ENCODE results near the gene DRG2. TPM values are rescaled to one million over a fixed set of nuclear protein-coding genes. Genes with fewer than 3 reads are reported as not detected.

DRG2 gene
- total RNA-seq, 1 experiment from 2014 or later = 52.0 TPM

DNA sequence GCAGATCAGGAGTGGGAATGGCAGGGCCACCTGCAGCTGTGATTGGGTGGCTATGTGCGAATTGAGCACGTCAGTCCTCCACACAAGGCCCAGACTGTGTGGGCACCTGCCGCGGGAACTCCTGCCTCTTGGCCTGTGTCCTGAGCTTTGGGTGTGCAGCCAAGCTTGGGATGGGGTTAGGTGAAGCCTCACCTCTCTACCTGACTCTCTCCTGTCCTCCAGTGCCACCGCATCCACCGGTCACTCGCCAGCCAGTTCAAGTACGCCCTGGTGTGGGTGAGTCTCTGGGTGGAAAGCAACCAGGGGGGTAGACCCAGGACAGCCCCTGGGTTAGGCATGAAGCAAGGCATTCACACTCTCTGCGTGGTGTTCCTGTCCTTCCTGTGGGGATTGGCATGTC is 18.5 kb downstream of the DRG2 start:
- no peak overlapping the region for H4K5ac ChIP-seq (ENCODE audit: insufficient read length, low read depth, low read length)
- no peaks in the 10 kb centered on the region for H3K9me3 ChIP-seq (ENCODE audit: control insufficient read depth, low read depth, low read length)
- no peak overlapping the region for H3K23ac ChIP-seq (ENCODE audit: insufficient read length, low read depth, low read length)
- H3K9ac ChIP-seq (ENCODE audit: extremely low read depth, insufficient read length, low read length) = no peak overlapping the region
- H2BK120ac ChIP-seq (ENCODE audit: low read depth, low read length, poor library complexity, severe bottlenecking) = no peak overlapping the region
- H3K18ac ChIP-seq (ENCODE audit: insufficient read length, low read depth, low read length) = no peak overlapping the region
- no peaks in the 10 kb centered on the region for H3K79me1 ChIP-seq (ENCODE audit: insufficient read depth, low read depth, low read length, poor library complexity, severe bottlenecking)
- no peak overlapping the region for H2BK12ac ChIP-seq (ENCODE audit: insufficient read length, low read depth, low read length)
- no peaks in the 10 kb centered on the region for H3K27me3 ChIP-seq (ENCODE audit: insufficient read depth, low read length)
- H3K4me1 Mint-ChIP-seq = peaks cover 0 to 2% of the 10 kb centered on the region in 2 experiments; a peak in 1 of 4 replicates
- no peaks in the 10 kb centered on the region for H3K23me2 ChIP-seq (ENCODE audit: insufficient read length, low read depth, low read length, poor library complexity, severe bottlenecking)
- H3K4me2 ChIP-seq (ENCODE audit: insufficient read depth, insufficient read length, low read length) = no peak overlapping the region
- H2BK15ac ChIP-seq (ENCODE audit: low read depth, low read length) = no peak overlapping the region
- no peaks in the 10 kb centered on the region for H3K9me3 Mint-ChIP-seq
- no peak for DNase-seq
- H3K4ac ChIP-seq (ENCODE audit: low read depth, low read length) = no peak overlapping the region
- H3K36me3 Mint-ChIP-seq (ENCODE audit: insufficient read depth in 1 of 3, low read depth in 3 of 3) = peaks cover 5 to 31% (median 15%) of the 10 kb centered on the region in 3 experiments
- no peak overlapping the region for H3K56ac ChIP-seq (ENCODE audit: insufficient read length, low read depth, low read length)
- no peaks in the 10 kb centered on the region for H3K79me2 ChIP-seq (ENCODE audit: insufficient read depth, low read length)
- H2BK5ac ChIP-seq (ENCODE audit: insufficient read length, low read length) = no peak overlapping the region
- H3K14ac ChIP-seq (ENCODE audit: insufficient read depth, low read length) = no peak overlapping the region
- no peak overlapping the region for H3K4me3 Mint-ChIP-seq
- no peaks in the 10 kb centered on the region for H3K4me1 ChIP-seq (ENCODE audit: insufficient read depth, low read length)
- no peak overlapping the region for H3T11ph ChIP-seq (ENCODE audit: low read length)
- no peaks in the 10 kb centered on the region for H3K27me3 Mint-ChIP-seq (ENCODE audit: low read depth)
- H4K91ac ChIP-seq (ENCODE audit: insufficient read length, low read depth, low read length) = no peak overlapping the region
- no peak overlapping the region for H2AK5ac ChIP-seq (ENCODE audit: insufficient read length, low read length)
- H4K8ac ChIP-seq (replicated peaks; ENCODE audit: insufficient read length, low read depth, low read length) = no peak overlapping the region
- no peak overlapping the region for H2AFZ ChIP-seq (ENCODE audit: low read length)
- no peak overlapping the region for H2BK20ac ChIP-seq (ENCODE audit: low read depth, low read length, poor library complexity, severe bottlenecking)
- H3K27ac ChIP-seq (ENCODE audit: insufficient read length, low read depth, low read length) = no peak overlapping the region
- TF ChIP-seq, protein P1, sequence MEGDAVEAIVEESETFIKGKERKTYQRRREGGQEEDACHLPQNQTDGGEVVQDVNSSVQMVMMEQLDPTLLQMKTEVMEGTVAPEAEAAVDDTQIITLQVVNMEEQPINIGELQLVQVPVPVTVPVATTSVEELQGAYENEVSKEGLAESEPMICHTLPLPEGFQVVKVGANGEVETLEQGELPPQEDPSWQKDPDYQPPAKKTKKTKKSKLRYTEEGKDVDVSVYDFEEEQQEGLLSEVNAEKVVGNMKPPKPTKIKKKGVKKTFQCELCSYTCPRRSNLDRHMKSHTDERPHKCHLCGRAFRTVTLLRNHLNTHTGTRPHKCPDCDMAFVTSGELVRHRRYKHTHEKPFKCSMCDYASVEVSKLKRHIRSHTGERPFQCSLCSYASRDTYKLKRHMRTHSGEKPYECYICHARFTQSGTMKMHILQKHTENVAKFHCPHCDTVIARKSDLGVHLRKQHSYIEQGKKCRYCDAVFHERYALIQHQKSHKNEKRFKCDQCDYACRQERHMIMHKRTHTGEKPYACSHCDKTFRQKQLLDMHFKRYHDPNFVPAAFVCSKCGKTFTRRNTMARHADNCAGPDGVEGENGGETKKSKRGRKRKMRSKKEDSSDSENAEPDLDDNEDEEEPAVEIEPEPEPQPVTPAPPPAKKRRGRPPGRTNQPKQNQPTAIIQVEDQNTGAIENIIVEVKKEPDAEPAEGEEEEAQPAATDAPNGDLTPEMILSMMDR (conservative IDR thresholded peaks at IDR 0.05) = no peak
- no CpG with 5 or more reads among the region's 9 CpGs for WGBS (ENCODE audit: extremely low coverage, insufficient read length, low lambda C conversion rate)
- H4K20me1 ChIP-seq (ENCODE audit: control insufficient read depth, insufficient read depth, insufficient read length) = no peaks in the 10 kb centered on the region
- H3K27ac Mint-ChIP-seq = no peak overlapping the region

All from H9 (cell line).